GM12891 (cell line): Measurements from ENCODE around the gene RUSF1. TPM values are rescaled to one million over a fixed set of nuclear protein-coding genes. Genes with fewer than 3 reads are reported as not detected.
"Not testable (repeated sequence)": the region's sequence is repeated elsewhere in the genome, so short reads cannot be mapped to it uniquely, and the experiment has no call there.

ENCODE experiments used
- DNase-seq: peaks from one replicate; pipeline ENCODE4 v3.0.0; 2011; ENCODE audit warnings: low spot score; ENCODE audit not compliant: insufficient read length
- FAIRE-seq: peaks from 2 replicates; lab custom pipeline; 2011; peaks lifted over from hg19 to GRCh38; lab: Jason Lieb, UNC
- PAX5 ChIP-seq: IDR thresholded peaks from 2 replicates; pipeline ENCODE4 v1.6.1; 2011; ENCODE audit warnings: low read length, moderate library complexity, mild to moderate bottlenecking; ENCODE audit not compliant: insufficient read depth, severe bottlenecking
- POLR2A ChIP-seq: IDR thresholded peaks from 2 replicates; pipeline ENCODE4 v1.6.1; 2011; ENCODE audit warnings: low read depth, low read length, control low read depth
- POLR2AphosphoS5 ChIP-seq: IDR thresholded peaks from 2 replicates; pipeline ENCODE4 v1.6.1; 2011; ENCODE audit warnings: low read depth, low read length, control low read depth
- POU2F2 ChIP-seq: IDR thresholded peaks from 2 replicates; pipeline ENCODE4 v1.6.1; 2011; ENCODE audit warnings: low read depth, mild to moderate bottlenecking, control low read depth, low read length, moderate library complexity
- SPI1 ChIP-seq: IDR thresholded peaks from 2 replicates; pipeline ENCODE4 v1.6.1; 2011; ENCODE audit warnings: low read depth, low read length, control low read depth
- TAF1 ChIP-seq: IDR thresholded peaks from 2 replicates; pipeline ENCODE4 v1.6.1; 2011; ENCODE audit warnings: low read depth, low read length, control low read depth
- polyA plus RNA-seq: library from polyadenylated mRNA; unstranded; fragments of >200 nt; gene quantifications from one replicate; pipeline ENCODE4 v1.2.1, GENCODE V29; 2012; ENCODE audit warnings: low read depth, missing spikeins, inconsistent platforms; ENCODE audit not compliant: missing spikeins

RUSF1 gene
- 29.6 TPM for polyA plus RNA-seq

DNA sequence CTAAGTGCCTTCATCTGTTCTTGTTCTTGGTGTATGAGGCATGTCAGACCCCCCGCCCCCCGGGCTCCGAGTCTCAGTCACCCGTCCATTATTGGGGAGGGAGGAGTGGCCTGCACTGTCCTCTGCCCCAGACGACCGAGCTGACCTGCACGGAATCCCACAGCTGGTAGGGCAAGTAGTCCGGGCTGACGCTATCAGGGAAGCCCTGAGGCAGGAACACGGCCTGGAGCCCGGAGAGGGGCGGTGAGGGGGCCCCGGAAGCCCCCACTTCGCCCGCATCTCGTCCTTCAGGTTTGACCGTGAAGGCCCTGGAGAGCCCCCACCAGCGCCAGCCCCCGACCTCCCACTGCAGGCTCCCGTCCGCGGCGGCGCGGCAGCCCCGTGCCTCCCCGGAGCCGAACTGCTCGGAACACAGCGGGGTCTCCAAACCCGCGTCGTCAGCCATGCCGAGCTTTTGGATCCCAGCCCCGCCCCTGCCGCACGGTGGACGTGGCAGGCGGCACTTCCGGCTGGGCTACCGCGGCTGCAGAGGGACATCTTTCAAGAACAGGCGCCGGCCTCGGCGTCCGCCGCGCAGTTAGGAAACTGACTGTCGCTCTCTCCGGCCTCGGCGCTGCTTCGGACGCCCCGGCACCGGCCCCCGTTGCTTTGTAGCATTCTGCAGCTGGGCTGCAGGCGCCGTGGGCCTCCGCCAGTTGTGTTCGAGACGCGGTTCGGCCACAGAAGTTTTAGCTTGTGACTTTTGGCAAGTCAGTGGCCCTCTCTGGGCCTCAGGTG lies at the start of gene RUSF1:
Gene RUSF1 (minus strand): TSS at position 463 of the 777 bp plus-strand sequence. CDS start 18 bp downstream, at position 445.
- peak; percentile 80 for TF ChIP-seq POLR2A
- TF ChIP-seq POU2F2, result no peak
- TF ChIP-seq POLR2AphosphoS5, result peak; percentile 85
- TF ChIP-seq TAF1, result peak; percentile 64; the same call in 1 of the 2 replicates
- TF ChIP-seq PAX5, result no peak
- no peak for TF ChIP-seq SPI1
- peak; percentile 82 for DNase-seq
- peak; percentile 79 for FAIRE-seq

DNA sequence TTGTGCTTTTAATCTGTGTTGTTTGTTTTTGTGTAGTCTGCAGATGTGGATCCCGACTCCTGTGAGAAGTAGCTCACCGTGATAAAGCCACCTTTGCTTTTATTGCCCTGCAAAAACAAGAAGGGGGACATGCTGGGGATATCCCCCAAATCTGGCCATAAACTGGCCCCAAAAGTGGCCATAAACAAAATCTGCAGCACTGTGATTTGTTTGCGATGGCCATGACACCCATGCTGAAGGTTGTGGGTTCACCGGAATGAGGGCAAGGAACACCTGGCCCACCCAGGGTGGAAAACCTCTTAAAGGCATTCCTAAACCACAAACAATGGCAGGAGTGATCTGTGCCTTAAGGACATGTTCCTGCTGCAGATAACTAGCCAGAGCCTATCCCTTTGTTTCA lies 34.6 kb upstream of the RUSF1 start:
- no peak for TF ChIP-seq TAF1
- no peak for TF ChIP-seq POU2F2
- TF ChIP-seq PAX5, result no peak
- TF ChIP-seq POLR2AphosphoS5, result no peak
- TF ChIP-seq SPI1, result no peak
- no peak for TF ChIP-seq POLR2A
- DNase-seq (no peak), FAIRE-seq (no peak)

DNA sequence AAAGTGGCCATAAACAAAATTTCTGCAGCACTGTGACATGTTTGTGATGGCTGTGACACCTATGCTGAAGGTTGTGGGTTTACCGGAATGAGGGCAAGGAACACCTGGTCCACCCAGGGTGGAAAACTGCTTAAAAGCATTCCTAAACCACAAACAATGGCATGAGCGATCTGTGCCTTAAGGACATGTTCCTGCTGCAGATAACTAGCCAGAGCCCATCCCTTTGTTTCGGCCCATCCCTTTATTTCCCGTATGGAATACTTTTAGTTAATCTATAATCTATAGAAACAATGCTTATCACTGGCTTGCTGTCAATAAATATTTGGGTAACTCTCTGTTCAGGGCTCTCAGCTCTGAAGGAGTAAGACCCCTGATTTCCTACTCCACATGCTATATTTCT lies 31.6 kb upstream of the RUSF1 start:
- not testable (repeated sequence) for FAIRE-seq, DNase-seq

DNA sequence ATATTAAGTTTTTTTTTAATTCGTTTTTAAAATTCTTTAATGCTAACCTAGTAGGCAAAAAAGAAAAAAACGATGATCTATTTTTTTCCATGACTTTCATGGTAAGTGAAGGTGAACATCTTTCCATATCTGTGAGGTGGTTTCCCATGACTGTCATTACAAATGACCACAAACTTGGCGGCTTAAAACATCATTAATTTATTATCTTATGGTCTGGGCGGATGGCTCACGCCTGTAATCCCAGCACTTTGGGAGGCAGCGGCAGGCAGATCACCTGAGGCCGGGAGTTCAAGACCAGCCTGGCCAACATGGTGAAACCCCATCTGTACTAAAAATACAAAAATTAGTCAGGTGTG lies 30.0 kb upstream of the RUSF1 start:
- not testable (repeated sequence) for FAIRE-seq, DNase-seq

DNA sequence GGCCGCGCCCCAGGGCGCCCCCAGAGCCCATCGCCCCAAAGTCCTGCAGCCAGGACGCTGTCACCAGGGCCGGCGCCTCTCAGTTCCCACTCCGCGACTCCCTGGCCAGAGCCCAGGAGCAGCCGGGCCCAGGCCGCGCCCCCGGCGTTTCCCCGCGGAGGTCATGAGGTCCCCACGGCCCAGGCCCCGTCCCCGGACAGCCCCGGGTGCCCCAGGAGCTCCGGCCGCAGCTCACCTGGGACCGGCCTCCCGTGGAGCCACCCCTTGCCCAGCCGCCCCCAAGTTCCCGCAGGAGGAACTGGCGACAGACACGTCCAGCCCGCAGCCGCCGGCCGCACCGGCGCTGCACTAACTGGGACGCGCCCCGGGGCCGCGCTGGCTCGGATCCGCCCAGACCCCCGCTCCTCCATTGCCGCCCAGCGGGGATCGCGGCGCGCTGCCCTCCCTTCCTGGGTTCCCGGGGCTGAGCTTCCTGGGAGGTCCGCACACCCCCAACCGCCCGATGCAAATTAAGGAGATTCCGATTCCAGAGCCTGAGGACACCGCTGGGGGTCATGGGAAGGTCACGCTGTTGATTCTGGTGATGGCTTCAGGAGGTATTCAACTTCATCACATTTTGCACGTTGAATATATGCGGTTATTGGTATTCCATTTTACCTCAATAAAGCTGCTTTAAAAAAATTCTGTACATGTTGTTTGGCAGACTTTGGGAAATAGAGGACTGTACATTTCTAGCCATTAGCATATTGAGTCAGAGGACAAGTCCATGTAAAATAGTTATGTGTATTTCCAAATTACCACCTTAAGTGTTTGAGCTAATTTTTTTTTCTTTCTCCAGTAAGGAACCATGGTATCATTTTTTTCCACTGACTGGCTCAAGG lies 29.4 kb upstream of the RUSF1 start:
- FAIRE-seq (no peak), DNase-seq (no peak)
- TF ChIP-seq POU2F2, result no peak
- TF ChIP-seq PAX5, result no peak
- no peak for TF ChIP-seq POLR2AphosphoS5
- no peak for TF ChIP-seq POLR2A
- TF ChIP-seq TAF1, result no peak
- no peak for TF ChIP-seq SPI1

DNA sequence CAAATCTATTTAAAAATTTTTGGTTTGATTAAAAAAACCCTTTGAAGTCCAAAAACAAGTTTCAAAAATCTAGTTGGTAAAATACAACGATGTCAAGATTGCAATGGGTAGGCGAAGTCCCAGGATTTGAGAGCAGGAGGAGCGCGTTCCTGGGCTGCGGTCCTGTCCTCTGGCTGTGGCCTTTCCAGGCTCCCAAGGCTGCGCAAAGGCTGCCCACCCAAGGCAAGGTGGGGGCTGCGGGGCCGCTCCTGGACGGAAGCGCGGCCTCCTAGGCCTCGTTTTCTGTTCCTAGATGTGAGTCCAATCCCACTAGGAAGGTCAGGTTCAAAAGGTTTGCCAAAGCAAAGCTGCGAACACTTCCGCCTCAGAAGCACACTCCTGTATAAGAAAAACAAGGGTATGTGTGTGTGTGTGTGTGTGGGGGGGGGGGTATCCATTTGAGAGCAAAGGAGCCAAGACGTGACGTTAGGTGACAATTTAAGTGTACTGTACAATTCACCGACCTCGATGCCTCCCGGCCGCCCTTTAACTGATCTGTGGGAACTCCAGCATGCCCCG lies 28.7 kb upstream of the RUSF1 start:
- no peak for DNase-seq
- no peak for TF ChIP-seq PAX5
- TF ChIP-seq TAF1, result no peak
- no peak for TF ChIP-seq POLR2A
- TF ChIP-seq SPI1, result no peak
- no peak for TF ChIP-seq POU2F2
- no peak for TF ChIP-seq POLR2AphosphoS5
- no peak for FAIRE-seq

DNA sequence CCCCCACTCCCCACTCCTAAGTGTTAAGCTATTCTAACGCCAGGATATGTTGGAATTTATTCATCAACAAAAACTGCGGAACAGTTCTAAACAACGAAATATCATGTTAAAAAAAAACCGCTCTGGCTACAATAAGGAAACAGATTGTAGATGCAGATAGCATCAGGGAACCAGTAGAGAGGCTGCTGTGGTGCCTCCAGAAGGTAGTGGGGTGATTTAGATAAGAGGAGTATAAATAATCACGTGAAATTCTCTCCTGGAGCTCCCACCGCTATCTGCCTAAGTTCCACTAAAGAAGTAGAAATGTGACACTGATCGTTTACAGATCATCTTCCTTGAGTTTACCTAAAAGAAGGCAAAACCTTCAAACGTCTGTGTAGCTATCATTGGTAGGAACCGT lies 27.5 kb upstream of the RUSF1 start:
- no peak for TF ChIP-seq PAX5
- TF ChIP-seq TAF1, result no peak
- no peak for TF ChIP-seq POLR2A
- TF ChIP-seq POU2F2, result no peak
- no peak for TF ChIP-seq SPI1
- DNase-seq (no peak), FAIRE-seq (no peak)

DNA sequence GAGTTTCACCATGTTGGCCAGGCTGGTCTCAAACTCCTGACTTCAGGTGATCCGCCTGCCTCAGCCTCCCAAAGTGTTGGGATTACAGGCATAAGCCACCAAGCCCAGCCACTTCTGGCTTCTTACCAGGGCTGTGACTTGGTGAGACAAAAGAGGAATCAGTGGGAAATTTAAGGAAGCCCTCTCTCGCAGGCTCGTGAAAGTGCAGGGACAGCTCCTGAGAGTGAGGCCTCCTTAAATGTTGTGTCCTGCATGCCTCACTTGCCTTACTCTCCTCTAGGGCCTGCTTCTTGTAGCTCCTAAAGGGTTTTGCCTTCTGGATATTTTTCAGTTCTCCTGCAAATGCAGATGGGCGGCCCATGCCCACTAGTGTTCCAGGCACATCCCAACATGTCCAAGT lies 24.7 kb upstream of the RUSF1 start:
- FAIRE-seq (no peak), DNase-seq (no peak)
- TF ChIP-seq TAF1, result no peak
- no peak for TF ChIP-seq POU2F2
- no peak for TF ChIP-seq PAX5
- TF ChIP-seq POLR2AphosphoS5, result no peak
- TF ChIP-seq POLR2A, result no peak
- no peak for TF ChIP-seq SPI1

DNA sequence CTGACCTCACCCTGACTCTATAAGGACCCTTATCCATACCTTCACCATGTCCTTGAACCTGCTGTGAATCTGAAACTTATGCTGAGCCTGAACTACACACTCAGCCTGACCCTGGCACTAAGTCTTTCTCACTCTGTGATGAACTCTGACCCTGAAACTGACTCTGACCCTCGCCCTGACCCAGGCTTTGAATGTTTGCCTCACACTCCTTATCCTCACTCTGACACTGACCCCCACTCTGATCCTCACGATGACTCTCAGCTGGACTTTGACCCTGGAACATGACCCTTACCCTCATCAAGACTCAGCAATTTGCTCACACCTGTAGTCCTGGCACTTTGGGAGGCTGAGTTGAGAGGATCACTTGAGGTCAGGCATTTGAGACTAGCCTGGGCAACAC lies 23.9 kb upstream of the RUSF1 start:
- TF ChIP-seq POLR2A, result no peak
- TF ChIP-seq POU2F2, result no peak
- no peak for TF ChIP-seq TAF1
- TF ChIP-seq POLR2AphosphoS5, result no peak
- TF ChIP-seq SPI1, result no peak
- no peak for TF ChIP-seq PAX5
- no peak for DNase-seq
- FAIRE-seq, result no peak
